Measurements from ENCODE around the gene SDK2. TPM values are rescaled to one million over a fixed set of nuclear protein-coding genes. Genes with fewer than 3 reads are reported as not detected.

The SDK2 gene
- total RNA-seq, 1 donor from 2014 or later, result 0.18 TPM

DNA sequence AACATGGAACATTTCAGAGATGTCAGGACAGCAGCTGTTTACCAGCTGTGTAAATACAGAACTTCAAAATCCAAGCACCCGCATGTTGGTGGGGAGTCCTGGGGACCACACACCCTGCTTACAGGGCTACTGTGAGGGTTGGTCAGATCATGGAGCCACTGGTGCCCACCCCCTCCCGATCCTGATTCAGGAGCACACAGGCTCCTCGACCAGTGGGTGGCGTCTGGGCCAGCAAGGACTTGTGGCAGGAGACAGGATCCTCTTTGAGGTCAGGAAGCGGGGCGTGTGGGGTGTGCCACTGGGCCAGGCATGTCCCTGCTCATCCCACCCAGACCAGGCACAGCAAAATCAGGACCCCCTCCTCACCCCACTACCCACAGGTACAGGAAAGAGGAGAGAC, 83.6 kb downstream of the SDK2 start:
- no peak for DNase-seq (ENCODE audit: extremely low read depth, low read depth, low spot score)

GRCh38 chr17:73559532-73559931, 84.7 kb downstream of the SDK2 start:
- DNase-seq (ENCODE audit: extremely low read depth, low read depth, low spot score), result no peak

DNA sequence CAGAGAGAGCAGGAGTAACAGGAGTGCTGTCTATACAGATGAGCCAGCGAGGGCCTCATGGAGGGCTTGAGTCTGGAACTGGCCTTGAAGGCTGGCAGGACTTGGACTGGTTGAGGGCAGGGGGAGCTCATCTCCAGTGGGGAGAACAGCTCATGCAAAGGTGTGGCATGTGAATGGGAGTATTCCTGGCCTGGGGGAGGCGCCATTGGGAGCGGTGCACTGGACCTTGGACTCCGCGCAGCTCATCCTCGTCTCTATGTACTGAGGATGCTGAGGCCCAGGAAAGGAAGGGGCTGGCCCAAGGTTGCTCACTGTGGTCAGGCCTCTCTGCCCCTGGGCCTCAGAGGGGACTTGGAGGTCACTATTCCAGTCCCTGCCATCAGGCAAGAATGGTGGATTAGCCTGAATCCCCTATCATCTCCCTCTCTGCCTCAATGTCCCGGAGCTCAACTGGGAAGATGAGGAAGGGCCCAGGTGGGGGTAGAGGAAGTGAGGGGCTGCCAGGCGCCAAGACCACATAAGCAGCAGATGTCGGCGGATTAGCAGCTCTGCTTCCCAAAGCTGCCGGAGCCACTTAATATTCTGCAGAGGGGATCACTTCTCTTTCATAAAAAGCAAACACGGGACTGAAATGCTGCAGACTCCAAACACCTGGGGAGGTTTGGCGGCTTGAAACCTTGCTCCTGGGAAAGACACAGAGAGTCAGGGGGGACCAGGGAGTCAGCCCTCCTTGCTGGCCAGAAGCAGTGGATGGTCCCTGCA, 88.9 kb downstream of the SDK2 start:
- no peak for DNase-seq (ENCODE audit: extremely low read depth, low read depth, low spot score)

- no peak for DNase-seq (ENCODE audit: extremely low read depth, low read depth, low spot score)
Observed at GRCh38 chr17:73554498-73554897, 89.7 kb downstream of the SDK2 start.

DNA sequence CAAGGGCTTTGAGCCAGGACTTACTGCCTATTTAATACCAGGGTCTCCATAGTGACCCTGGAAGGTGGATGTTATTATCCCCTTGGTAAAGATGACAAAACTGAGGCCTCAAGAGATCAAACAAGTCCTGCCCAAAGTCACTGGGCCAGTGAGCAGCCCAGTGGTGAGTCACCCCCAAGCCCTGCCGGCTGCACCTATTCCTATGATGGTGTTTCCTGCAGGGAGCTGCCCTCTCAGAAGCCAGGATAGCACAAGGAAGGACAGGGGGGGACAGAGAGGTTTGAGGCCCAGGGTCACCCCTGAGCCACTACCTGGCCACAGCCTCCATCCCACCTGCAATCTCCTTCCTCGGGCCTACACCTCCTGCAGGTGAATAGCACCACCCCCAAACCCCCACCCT, 90.9 kb downstream of the SDK2 start:
- no peak for DNase-seq (ENCODE audit: extremely low read depth, low read depth, low spot score)

DNA sequence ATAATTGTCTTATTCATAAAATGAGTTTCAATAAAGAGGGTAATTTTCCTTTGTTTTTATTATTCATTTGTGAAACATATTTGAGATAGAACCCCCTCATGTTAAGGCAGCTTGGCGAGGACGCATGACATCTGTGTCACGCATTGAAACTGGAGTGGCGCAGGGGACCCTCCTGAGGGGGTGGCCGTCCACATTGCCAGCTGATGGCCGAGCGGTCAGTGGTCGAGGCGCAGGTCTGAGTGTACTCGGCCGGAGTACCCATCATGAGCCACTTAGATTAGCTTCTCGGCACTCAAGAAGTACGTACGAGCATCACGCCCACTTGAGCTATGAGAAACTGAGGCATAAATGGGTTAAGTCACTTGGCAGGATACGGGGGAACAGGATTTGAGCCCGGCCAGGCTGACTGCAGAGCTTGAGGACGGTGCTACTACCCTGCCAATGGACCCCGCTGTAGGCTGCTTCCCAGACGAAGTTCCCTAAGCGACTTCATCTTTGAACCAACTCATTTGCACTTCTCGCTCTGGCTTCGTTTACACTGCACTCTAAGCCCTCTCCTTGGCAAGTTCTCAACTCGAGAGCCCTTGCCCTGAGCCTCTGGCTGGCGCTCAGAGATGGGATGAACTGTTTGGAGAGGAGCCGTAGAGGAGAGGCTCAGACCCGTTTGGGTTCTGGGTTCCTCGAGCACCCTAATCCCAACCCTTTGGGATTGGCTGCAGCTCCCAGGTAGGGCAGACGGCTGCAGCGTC, 91.8 kb downstream of the SDK2 start:
- DNase-seq (ENCODE audit: extremely low read depth, low read depth, low spot score), result no peak

DNA sequence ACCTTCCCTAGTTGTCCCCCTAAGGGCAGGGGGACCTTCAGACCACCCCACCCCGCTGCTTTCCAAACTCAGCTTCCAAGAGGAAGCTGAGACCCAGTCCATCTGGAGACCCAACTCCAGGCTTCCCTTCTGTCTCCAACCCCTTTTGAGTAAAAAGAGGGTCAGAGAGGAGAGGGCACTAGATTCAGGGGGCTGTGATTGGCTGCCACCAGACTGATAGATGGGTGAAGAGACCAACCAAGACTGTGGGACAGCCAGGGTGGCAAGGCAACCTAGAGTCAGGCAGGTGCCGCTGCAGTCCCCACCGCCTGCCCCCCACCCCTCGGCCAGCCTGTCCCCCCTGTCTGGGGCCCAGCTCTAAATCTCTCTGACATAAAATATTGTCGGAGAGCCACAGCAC, 92.5 kb downstream of the SDK2 start:
- no peak for DNase-seq (ENCODE audit: extremely low read depth, low read depth, low spot score)

GRCh38 chr17:73551144-73551543, 93.1 kb downstream of the SDK2 start:
- DNase-seq (ENCODE audit: extremely low read depth, low read depth, low spot score), result no peak

DNA sequence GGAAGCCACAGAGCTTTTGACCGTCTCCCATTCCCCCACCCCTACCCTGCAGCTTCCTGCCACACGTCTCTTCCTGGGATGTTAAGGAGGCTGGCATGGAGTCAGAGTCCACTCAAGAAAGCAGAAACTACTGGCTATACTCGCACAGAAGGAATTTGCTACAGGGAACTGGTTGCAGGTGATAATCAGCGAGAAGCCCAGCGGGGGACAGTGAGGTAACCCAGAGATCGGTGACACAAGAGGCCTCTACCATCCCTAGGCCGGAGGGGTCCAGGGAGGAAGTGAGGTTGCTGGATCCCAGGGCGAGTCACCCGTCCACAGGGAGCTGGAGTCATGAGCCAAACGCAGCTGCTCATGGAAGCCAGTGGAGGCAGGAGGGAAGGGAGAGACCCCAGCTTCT, 93.7 kb downstream of the SDK2 start:
- DNase-seq (ENCODE audit: extremely low read depth, low read depth, low spot score), result no peak

GRCh38 chr17:73549841-73550430, 94.3 kb downstream of the SDK2 start:
- no peak for DNase-seq (ENCODE audit: extremely low read depth, low read depth, low spot score)

GRCh38 chr17:73548620-73549311, 95.5 kb downstream of the SDK2 start:
- DNase-seq (ENCODE audit: extremely low read depth, low read depth, low spot score), result no peak

DNA sequence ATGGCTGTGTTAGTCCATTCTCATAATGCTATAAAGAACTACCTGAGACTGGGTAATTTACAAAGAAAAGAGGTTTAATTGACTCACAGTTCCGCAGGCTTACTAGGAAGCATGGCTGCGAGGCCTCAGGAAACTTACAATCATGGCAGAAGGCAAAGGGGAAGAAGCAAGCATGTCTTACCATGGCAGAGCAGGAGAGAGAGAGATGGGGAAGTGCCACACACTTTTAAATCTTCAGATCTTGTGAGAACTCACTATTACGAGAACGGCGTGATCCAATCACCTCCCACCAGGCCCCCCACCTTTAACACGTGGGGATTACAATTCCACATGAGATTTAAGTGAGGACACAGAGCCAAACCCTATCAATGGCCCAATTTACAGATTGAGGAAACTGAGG, 96.5 kb downstream of the SDK2 start:
- DNase-seq (ENCODE audit: extremely low read depth, low read depth, low spot score), result no peak

GRCh38 chr17:73546770-73547536, 97.3 kb downstream of the SDK2 start:
- no peak for DNase-seq (ENCODE audit: extremely low read depth, low read depth, low spot score)

DNA sequence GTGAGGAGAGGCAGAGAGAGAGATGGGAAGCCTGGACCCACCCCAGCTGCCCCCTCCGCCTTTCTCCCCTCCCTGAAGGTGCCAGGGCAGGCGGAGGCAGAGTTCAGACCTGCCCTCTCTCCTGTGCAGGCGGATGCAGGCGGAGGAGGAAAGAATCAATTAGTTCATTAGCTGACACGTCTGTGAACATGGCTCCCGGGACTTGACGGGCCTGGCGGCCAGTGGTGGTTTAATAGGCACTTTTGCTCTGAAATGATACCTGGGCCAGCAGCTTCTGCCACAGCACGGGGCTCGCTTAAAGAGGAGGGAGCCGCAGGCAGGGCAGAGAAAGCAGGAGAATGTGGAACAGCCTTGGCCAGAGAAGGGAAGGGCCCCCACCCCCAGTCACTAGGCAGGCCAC, 98.1 kb downstream of the SDK2 start:
- DNase-seq (ENCODE audit: extremely low read depth, low read depth, low spot score), result no peak

- no peak for DNase-seq (ENCODE audit: extremely low read depth, low read depth, low spot score)
Observed at GRCh38 chr17:73545109-73546032, 98.9 kb downstream of the SDK2 start.

DNA sequence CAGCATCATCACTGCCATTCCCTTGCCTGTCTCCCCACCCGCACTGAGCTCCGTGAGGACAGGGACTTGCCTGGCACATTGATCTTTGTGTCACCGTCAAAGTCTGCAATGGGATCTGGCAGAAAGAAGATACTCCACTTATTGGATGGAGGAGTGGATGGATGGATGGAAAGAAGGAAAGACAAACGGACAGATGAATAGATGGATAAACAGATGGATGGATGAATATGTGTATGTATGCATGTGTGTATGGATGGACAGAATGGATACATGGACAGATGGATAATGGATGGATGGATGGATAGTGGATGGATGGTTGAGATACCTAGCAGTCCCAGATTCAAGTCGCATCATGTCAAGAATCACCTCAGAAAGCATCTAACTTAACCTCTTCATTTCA, 99.9 kb downstream of the SDK2 start:
- DNase-seq (ENCODE audit: extremely low read depth, low read depth, low spot score), result no peak

- no peak for DNase-seq (ENCODE audit: extremely low read depth, low read depth, low spot score)
Observed at GRCh38 chr17:73542323-73542722, 101.9 kb downstream of the SDK2 start.

GRCh38 chr17:73541561-73541981, 102.7 kb downstream of the SDK2 start:
- no peak for DNase-seq (ENCODE audit: extremely low read depth, low read depth, low spot score)

DNA sequence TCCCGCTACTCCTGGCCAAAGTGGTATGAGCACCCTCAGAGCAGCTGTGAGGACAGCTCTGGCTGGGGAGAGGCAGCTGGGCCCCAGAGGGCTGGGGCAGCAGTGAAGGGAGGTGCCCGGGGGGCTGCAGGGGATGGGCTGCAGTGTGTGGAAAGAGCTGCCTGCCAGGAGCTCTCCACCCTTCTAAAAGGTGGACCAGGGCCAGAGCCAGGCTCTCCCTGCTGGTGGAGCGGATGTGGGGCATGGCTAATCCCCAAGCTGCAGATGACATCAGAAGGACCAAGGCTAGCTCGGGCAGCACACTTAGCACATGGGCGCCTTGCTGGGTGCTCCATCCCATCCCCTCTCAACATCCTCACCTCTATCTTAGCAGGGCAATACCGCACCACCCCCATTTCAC, 103.1 kb downstream of the SDK2 start:
- no peak for DNase-seq (ENCODE audit: extremely low read depth, low read depth, low spot score)

DNA sequence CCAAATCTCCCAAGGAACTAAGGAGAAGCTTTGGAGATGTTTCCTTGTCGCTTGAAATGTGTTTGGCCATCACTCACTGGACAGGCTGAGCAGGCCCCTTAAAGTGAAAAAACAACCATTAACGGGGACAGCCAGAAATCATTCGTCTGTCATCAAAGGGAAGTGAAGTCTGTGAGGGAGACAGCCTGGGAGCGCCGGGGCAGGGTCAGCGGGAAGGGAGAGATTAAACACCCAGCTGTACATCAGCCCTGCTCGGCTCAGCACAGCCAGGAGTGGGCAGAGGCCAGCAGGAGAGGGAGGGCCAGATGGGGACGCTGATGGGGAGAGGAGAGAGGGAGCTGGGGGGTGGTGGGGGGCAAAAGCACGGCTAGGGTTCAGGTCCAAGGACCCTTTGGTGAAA, 105.1 kb downstream of the SDK2 start:
- DNase-seq (ENCODE audit: extremely low read depth, low read depth, low spot score), result no peak

All from glomerular endothelial cell (primary cell).